ENCODE data around the gene CYP17A1.

Gene CYP17A1

GRCh38 chr10:102782673-102783551, 54.3 kb downstream of the CYP17A1 start:
- no peaks in the 10 kb centered on the region for H3K9me3 ChIP-seq
- no peaks in the 10 kb centered on the region; the same call in 1 of the 2 replicates for H3K4me1 ChIP-seq
- in situ Hi-C loops (cut with MboI; ENCODE audit: low sequenced_read_pairs): no loop called here
- H3K36me3 ChIP-seq (replicated peaks): no peaks in the 10 kb centered on the region
- no peak for DNase-seq (ENCODE audit: low spot score in 2 of 2)
- H3K27me3 ChIP-seq (ENCODE audit: low read depth): no peaks in the 10 kb centered on the region
- no peak overlapping the region for H3K4me3 ChIP-seq

- in situ Hi-C loops (cut with MboI; ENCODE audit: low sequenced_read_pairs): no loop called here
- Histone ChIP-seq H3K4me1 (no peaks in the 10 kb centered on the region; the same call in 1 of the 2 replicates), H3K4me3 (no peak overlapping the region), H3K36me3 (replicated peaks) (no peaks in the 10 kb centered on the region), H3K9me3 (no peaks in the 10 kb centered on the region), H3K27me3 (ENCODE audit: low read depth) (no peaks in the 10 kb centered on the region)
- DNase-seq (ENCODE audit: low spot score in 2 of 2): no peak
These were observed 55.2 kb downstream of the CYP17A1 start for GRCh38 chr10:102781921-102782557.

- no peak for DNase-seq (ENCODE audit: low spot score in 2 of 2)
- Histone ChIP-seq H3K4me3 (no peak overlapping the region), H3K36me3 (replicated peaks) (no peaks in the 10 kb centered on the region), H3K4me1 (peaks cover 6% of the 10 kb centered on the region), H3K27me3 (ENCODE audit: low read depth) (no peaks in the 10 kb centered on the region), H3K9me3 (no peaks in the 10 kb centered on the region)
- in situ Hi-C loops (cut with MboI; ENCODE audit: low sequenced_read_pairs): no loop called here
These were observed 55.9 kb downstream of the CYP17A1 start for GRCh38 chr10:102781090-102781920.

All from HAP-1 (cell line).